Measurements from ENCODE around the gene LRRC41.

LRRC41 gene

GRCh38 chr1:46303038-46303871 lies at the start of gene LRRC41, which contains the start of gene UQCRH:
Gene LRRC41 (minus strand): TSS chr1:46303616. CDS start chr1:46303322, 294 bp downstream.
Gene UQCRH (plus strand): TSS chr1:46303698. CDS start chr1:46303767, 69 bp downstream.
- peak within 1 kb of the TSS; percentile 94 for H3K27ac ChIP-seq
- TF ChIP-seq CTCF (IDR thresholded peaks at IDR 0.05): no peak
- TF ChIP-seq ZFX (IDR thresholded peaks at IDR 0.05; ENCODE audit: borderline replicate concordance): no peak

GRCh38 chr1:46352363-46352762 lies 48.9 kb upstream of the LRRC41 start:
- TF ChIP-seq ZFX (IDR thresholded peaks at IDR 0.05; ENCODE audit: borderline replicate concordance): no peak
- TF ChIP-seq CTCF (IDR thresholded peaks at IDR 0.05): no peak

GRCh38 chr1:46345281-46345680 lies 41.9 kb upstream of the LRRC41 start:
- TF ChIP-seq CTCF (IDR thresholded peaks at IDR 0.05) (no peak), ZFX (IDR thresholded peaks at IDR 0.05; ENCODE audit: borderline replicate concordance) (no peak)
- no peak overlapping the region for H3K27ac ChIP-seq

More at GRCh38 chr1:46352363-46352762, 48.9 kb upstream of the LRRC41 start:
- H3K27ac ChIP-seq: no peak overlapping the region

- TF ChIP-seq CTCF (IDR thresholded peaks at IDR 0.05): no peak
- TF ChIP-seq ZFX (IDR thresholded peaks at IDR 0.05; ENCODE audit: borderline replicate concordance): no peak
- no peak overlapping the region for H3K27ac ChIP-seq
These were observed 41.1 kb upstream of the LRRC41 start for GRCh38 chr1:46344481-46344880.

- H3K27ac ChIP-seq: no peak overlapping the region
- TF ChIP-seq ZFX (IDR thresholded peaks at IDR 0.05; ENCODE audit: borderline replicate concordance): no peak
- no peak for TF ChIP-seq CTCF (IDR thresholded peaks at IDR 0.05)
These were observed 40.3 kb upstream of the LRRC41 start for GRCh38 chr1:46343705-46344104.

- no peak overlapping the region for H3K27ac ChIP-seq
- no peak for TF ChIP-seq CTCF (IDR thresholded peaks at IDR 0.05)
- TF ChIP-seq ZFX (IDR thresholded peaks at IDR 0.05; ENCODE audit: borderline replicate concordance): no peak
These were observed 39.9 kb upstream of the LRRC41 start for GRCh38 chr1:46343351-46343695.

- no peak overlapping the region for H3K27ac ChIP-seq
- TF ChIP-seq ZFX (IDR thresholded peaks at IDR 0.05; ENCODE audit: borderline replicate concordance) (no peak), CTCF (IDR thresholded peaks at IDR 0.05) (no peak)
These were observed 39.4 kb upstream of the LRRC41 start for GRCh38 chr1:46342677-46343350.
